AG04450 (cell line): ENCODE measurements around the gene ZNF621. TPM values are rescaled to one million over a fixed set of nuclear protein-coding genes. Genes with fewer than 3 reads are reported as not detected.

Experiments used
- CTCF ChIA-PET: fragments of 300-600, 350-600 bp; formaldehyde crosslinking; extraction: SDS; loops from one replicate; lab custom pipeline; 2022; ENCODE audit warnings: antibody characterized with exemption, inconsistent platforms; lab: Charles Lee
- POLR2A ChIA-PET: fragments of 350-600 bp; formaldehyde crosslinking; extraction: SDS; loops from one replicate; lab custom pipeline; 2021; ENCODE audit warnings: antibody characterized with exemption, inconsistent platforms; lab: Yijun Ruan, JAX
- DNase-seq: peaks from one replicate; pipeline ENCODE4 v3.0.0-alpha.2; 2011; ENCODE audit warnings: low read depth, low spot score
- H3K27ac ChIP-seq: one replicate; pipeline ENCODE4 v1.5.1; 2012; ENCODE audit warnings: low read depth, low read length, control low read depth
- H3K27me3 ChIP-seq: one replicate; pipeline ENCODE4 v1.6.0; 2012; ENCODE audit warnings: low read length; ENCODE audit not compliant: control insufficient read depth, insufficient read depth
- H3K4me3 ChIP-seq: 2 replicates; pipeline ENCODE4 v1.5.1; 2011; ENCODE audit warnings: mild to moderate bottlenecking, low read depth, low read length, control low read depth
- H3K9me3 ChIP-seq: 2 replicates; pipeline ENCODE4 v1.5.1; 2012; ENCODE audit warnings: low read length; ENCODE audit not compliant: control insufficient read depth, insufficient read depth
- CTCF ChIP-seq: IDR thresholded peaks from 2 replicates; pipeline ENCODE4 v1.5.1; 2011; ENCODE audit warnings: low read depth, low read length, control low read depth, inconsistent platforms
- polyA plus RNA-seq: library from polyadenylated mRNA; depleted of rRNA; stranded (reverse); fragments of >200 nt; gene quantifications from 2 replicates; pipeline ENCODE4 v1.2.3, GENCODE V29; 2011; rRNA removed
- small RNA-seq: library from RNA; depleted of rRNA; stranded (forward); fragments of <200 nt; gene quantifications from one replicate; pipeline ENCODE3, GENCODE V24; 2012; ENCODE audit warnings: low read depth; ENCODE audit not compliant: insufficient read length

The ZNF621 gene
- polyA plus RNA-seq, 1 experiment: 24.9 TPM

GRCh38 chr3:40586901-40587300 lies 62.1 kb downstream of the ZNF621 start:
- Histone ChIP-seq H3K9me3 (no peaks in the 10 kb centered on the region), H3K4me3 (no peak overlapping the region), H3K27me3 (peaks cover 11% of the 10 kb centered on the region), H3K27ac (no peak overlapping the region)
- TF ChIP-seq CTCF: no peak
- DNase-seq: no peak
- POLR2A ChIA-PET: no interaction called here
- CTCF ChIA-PET: no interaction called here

GRCh38 chr3:40588406-40588805 lies 63.6 kb downstream of the ZNF621 start:
- H3K9me3 ChIP-seq: no peaks in the 10 kb centered on the region
- ChIA-PET CTCF (no interaction called here), POLR2A (no interaction called here)
- no peak overlapping the region for H3K4me3 ChIP-seq
- TF ChIP-seq CTCF: no peak
- H3K27me3 ChIP-seq: peaks cover 3% of the 10 kb centered on the region
- no peak overlapping the region for H3K27ac ChIP-seq
- no peak for DNase-seq

Small RNA genes within 50 kb of the gene (small RNA-seq; reads per million reads assigned to genes)
- not detected for gene RNU5B-2P

Other genes starting within 250 kb of the ZNF621 start
- 35.9 and 46.7 TPM in 2 replicates for gene EIF1B, start 215.3 kb upstream of the ZNF621 start, polyA plus RNA-seq
- gene ENTPD3, start 137.8 kb upstream of the ZNF621 start, polyA plus RNA-seq: not detected in 2 replicates
- 602 and 612 TPM in 2 replicates for gene RPL14, start 67.6 kb upstream of the ZNF621 start, polyA plus RNA-seq
- gene ZNF619, start 47.8 kb upstream of the ZNF621 start, polyA plus RNA-seq: 3.9 and 4.7 TPM in 2 replicates
- gene ZNF620, start 18.9 kb upstream of the ZNF621 start, polyA plus RNA-seq: 0.69 and 0.77 TPM in 2 replicates